ENCODE results near the gene CERS1. TPM values are rescaled to one million over a fixed set of nuclear protein-coding genes. Genes with fewer than 3 reads are reported as not detected.

The CERS1 gene
- total and polyA plus RNA-seq, 10 of the 15 experiments (the other 5 are each of a cell fraction or from before 2014, with no cell fraction given): 0.19 TPM; not detected in 9

GRCh38 chr19:18849838-18850400, 46.0 kb downstream of the CERS1 start (continued):
- TF ChIP-seq RELB (IDR thresholded peaks at IDR 0.05; ENCODE audit: low read depth) (no peak), POLR2AphosphoS2 (IDR thresholded peaks at IDR 0.05; ENCODE audit: low read depth, low read length) (no peak), E2F4 (IDR thresholded peaks at IDR 0.05; ENCODE audit: low read depth, low read length) (no peak), IKZF2 (IDR thresholded peaks at IDR 0.05) (peak; percentile 50 to 71; a peak in 3 of 4 replicates), DPF2 (IDR thresholded peaks at IDR 0.05) (peak; percentile 86), ZNF592 (IDR thresholded peaks at IDR 0.05) (no peak), HDAC2 (IDR thresholded peaks at IDR 0.05) (no peak), BMI1 (IDR thresholded peaks at IDR 0.05; ENCODE audit: borderline replicate concordance) (peak; percentile 15; the same call in 1 of the 2 replicates), POU2F2 (IDR thresholded peaks at IDR 0.05; ENCODE audit: borderline replicate concordance, low read depth, low read length) (peak; percentile 27; the same call in 1 of the 3 replicates), NKRF (conservative IDR thresholded peaks at IDR 0.05) (0 out of 2 replicates have a peak, but pooled peaks have one; percentile 11), MEF2B (IDR thresholded peaks at IDR 0.05; ENCODE audit: partially characterized antibody, poor library complexity, severe bottlenecking) (peak; percentile 25), MTA3 (IDR thresholded peaks at IDR 0.05; ENCODE audit: borderline replicate concordance, low read length) (0 out of 2 replicates have a peak, but pooled peaks have one; percentile 55)
- TF ChIP-seq, protein P1, sequence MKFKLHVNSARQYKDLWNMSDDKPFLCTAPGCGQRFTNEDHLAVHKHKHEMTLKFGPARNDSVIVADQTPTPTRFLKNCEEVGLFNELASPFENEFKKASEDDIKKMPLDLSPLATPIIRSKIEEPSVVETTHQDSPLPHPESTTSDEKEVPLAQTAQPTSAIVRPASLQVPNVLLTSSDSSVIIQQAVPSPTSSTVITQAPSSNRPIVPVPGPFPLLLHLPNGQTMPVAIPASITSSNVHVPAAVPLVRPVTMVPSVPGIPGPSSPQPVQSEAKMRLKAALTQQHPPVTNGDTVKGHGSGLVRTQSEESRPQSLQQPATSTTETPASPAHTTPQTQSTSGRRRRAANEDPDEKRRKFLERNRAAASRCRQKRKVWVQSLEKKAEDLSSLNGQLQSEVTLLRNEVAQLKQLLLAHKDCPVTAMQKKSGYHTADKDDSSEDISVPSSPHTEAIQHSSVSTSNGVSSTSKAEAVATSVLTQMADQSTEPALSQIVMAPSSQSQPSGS (IDR thresholded peaks at IDR 0.05; ENCODE audit: low read length): peak; percentile 22; the same call in 1 of the 2 replicates
- TF ChIP-seq, protein P2, sequence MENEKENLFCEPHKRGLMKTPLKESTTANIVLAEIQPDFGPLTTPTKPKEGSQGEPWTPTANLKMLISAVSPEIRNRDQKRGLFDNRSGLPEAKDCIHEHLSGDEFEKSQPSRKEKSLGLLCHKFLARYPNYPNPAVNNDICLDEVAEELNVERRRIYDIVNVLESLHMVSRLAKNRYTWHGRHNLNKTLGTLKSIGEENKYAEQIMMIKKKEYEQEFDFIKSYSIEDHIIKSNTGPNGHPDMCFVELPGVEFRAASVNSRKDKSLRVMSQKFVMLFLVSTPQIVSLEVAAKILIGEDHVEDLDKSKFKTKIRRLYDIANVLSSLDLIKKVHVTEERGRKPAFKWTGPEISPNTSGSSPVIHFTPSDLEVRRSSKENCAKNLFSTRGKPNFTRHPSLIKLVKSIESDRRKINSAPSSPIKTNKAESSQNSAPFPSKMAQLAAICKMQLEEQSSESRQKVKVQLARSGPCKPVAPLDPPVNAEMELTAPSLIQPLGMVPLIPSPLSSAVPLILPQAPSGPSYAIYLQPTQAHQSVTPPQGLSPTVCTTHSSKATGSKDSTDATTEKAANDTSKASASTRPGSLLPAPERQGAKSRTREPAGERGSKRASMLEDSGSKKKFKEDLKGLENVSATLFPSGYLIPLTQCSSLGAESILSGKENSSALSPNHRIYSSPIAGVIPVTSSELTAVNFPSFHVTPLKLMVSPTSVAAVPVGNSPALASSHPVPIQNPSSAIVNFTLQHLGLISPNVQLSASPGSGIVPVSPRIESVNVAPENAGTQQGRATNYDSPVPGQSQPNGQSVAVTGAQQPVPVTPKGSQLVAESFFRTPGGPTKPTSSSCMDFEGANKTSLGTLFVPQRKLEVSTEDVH (IDR thresholded peaks at IDR 0.05; ENCODE audit: low read depth, partially characterized antibody): no peak
